Body of pancreas (tissue), 4 donors: Measurements from ENCODE around the gene FAM186B.

Experiments
- POLR2A ChIP-seq, 3 donors: fragments of 450-650 bp; IDR thresholded peaks; one replicate each; pipeline ENCODE4 v1.6.1; 2016; ENCODE audit warnings: antibody characterized with exemption in 3 of 3, mild to moderate bottlenecking in 2 of 3
- TF ChIP-seq, protein P1 (sequence below), 7 experiments: fragments of 450-650 bp in 4 of 7; fragments of 200-600 bp in 3 of 7; sonication (generic) in 3 of 7; IDR thresholded peaks; one replicate each; pipeline ENCODE4 v1.5.1; 2016 to 2019; ENCODE audit warnings: antibody characterized with exemption in 7 of 7

DNA sequence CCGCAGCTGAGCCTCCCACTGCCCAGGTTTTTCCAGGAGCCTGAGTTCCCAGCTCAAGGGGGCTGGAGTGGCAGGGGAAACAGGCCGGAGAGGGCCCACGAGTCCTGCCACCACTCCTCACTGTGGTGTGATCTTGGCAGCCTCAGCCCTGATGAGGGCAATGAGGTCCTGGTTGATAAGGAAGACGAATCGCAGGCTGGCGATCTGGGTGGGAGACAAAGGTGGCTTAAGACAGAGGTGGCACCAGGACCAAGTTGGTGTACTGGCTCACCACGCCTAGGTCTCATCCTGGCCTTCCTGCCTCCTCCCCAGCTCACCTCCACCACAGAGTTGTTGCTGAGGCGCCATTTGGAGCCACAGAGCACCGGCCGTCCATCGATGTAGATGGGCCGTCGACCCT, 46.9 kb downstream of the FAM186B start:
- TF ChIP-seq, protein P1, sequence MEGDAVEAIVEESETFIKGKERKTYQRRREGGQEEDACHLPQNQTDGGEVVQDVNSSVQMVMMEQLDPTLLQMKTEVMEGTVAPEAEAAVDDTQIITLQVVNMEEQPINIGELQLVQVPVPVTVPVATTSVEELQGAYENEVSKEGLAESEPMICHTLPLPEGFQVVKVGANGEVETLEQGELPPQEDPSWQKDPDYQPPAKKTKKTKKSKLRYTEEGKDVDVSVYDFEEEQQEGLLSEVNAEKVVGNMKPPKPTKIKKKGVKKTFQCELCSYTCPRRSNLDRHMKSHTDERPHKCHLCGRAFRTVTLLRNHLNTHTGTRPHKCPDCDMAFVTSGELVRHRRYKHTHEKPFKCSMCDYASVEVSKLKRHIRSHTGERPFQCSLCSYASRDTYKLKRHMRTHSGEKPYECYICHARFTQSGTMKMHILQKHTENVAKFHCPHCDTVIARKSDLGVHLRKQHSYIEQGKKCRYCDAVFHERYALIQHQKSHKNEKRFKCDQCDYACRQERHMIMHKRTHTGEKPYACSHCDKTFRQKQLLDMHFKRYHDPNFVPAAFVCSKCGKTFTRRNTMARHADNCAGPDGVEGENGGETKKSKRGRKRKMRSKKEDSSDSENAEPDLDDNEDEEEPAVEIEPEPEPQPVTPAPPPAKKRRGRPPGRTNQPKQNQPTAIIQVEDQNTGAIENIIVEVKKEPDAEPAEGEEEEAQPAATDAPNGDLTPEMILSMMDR (IDR thresholded peaks at IDR 0.05): no peak
- no peak for TF ChIP-seq POLR2A (IDR thresholded peaks at IDR 0.05)
